H7 (cell line): ENCODE data around the gene MACF1. TPM values are rescaled to one million over a fixed set of nuclear protein-coding genes. Genes with fewer than 3 reads are reported as not detected.
"Not testable (repeated sequence)": the region's sequence is repeated elsewhere in the genome, so short reads cannot be mapped to it uniquely, and the experiment has no call there.

ENCODE experiments used
- DNase-seq: peaks from one replicate; pipeline ENCODE4 v3.0.0; 2012
- H3K27me3 ChIP-seq: 2 replicates; pipeline ENCODE4 v1.6.0; 2011; ENCODE audit warnings: mild to moderate bottlenecking, low read length; ENCODE audit not compliant: control insufficient read depth, insufficient read depth
- H3K36me3 ChIP-seq: replicated peaks from 2 replicates; pipeline ENCODE4 v1.5.1; 2011; ENCODE audit warnings: low read length; ENCODE audit not compliant: control insufficient read depth, insufficient read depth
- H3K4me3 ChIP-seq: 2 replicates; pipeline ENCODE4 v1.5.1; 2011; ENCODE audit warnings: low read depth, mild to moderate bottlenecking, control low read depth, low read length, moderate library complexity; ENCODE audit not compliant: insufficient read depth
- total RNA-seq: library from RNA; depleted of rRNA; stranded (reverse); fragments of >200 nt; shearing (Covaris generic); gene quantifications from 2 replicates; pipeline ENCODE4 v1.2.3, GENCODE V29; 2014

The MACF1 gene
- total RNA-seq, 1 experiment from 2014 or later: 102 TPM

- Histone ChIP-seq H3K27me3 (peaks cover 54% of the 10 kb centered on the region), H3K36me3 (peaks cover 12% of the 10 kb centered on the region), H3K4me3 (no peak overlapping the region)
- peak; percentile 61 for DNase-seq
Measured at GRCh38 chr1:39489567-39490239, 285.2 kb downstream of the MACF1 start.

- Histone ChIP-seq H3K4me3 (peak overlapping the region; percentile 59), H3K36me3 (peaks cover 3% of the 10 kb centered on the region), H3K27me3 (peaks cover 54% of the 10 kb centered on the region)
- DNase-seq: peak; percentile 85
Measured at GRCh38 chr1:39490596-39491145, 286.2 kb downstream of the MACF1 start.

- H3K36me3 ChIP-seq: peaks cover under 1% of the 10 kb centered on the region; the same call in 1 of the 2 replicates
- peak within 1 kb of the TSS; percentile 59 for H3K4me3 ChIP-seq
- H3K27me3 ChIP-seq: peaks cover 54% of the 10 kb centered on the region
- DNase-seq: peak; percentile 98
Measured at GRCh38 chr1:39491146-39491921, 286.8 kb downstream of the MACF1 start, which contains the start of gene BMP8A. BMP8A (plus strand) TSS chr1:39491636; CDS start chr1:39491992, 356 bp downstream.

GRCh38 chr1:39492118-39493042, 287.9 kb downstream of the MACF1 start:
- H3K27me3 ChIP-seq: peaks cover 54% of the 10 kb centered on the region
- not testable (repeated sequence) for H3K4me3 ChIP-seq, H3K36me3 ChIP-seq
- peak; percentile 50 for DNase-seq

- not testable (repeated sequence) for H3K36me3 ChIP-seq, H3K4me3 ChIP-seq
- DNase-seq: peak; percentile 28
- H3K27me3 ChIP-seq: peaks cover 54% of the 10 kb centered on the region
Measured at GRCh38 chr1:39493043-39493810, 288.7 kb downstream of the MACF1 start.

GRCh38 chr1:39494671-39495410, 290.3 kb downstream of the MACF1 start:
- no peak for DNase-seq
- H3K36me3 ChIP-seq: no peaks in the 10 kb centered on the region
- no peak overlapping the region for H3K4me3 ChIP-seq
- peaks cover 43% of the 10 kb centered on the region for H3K27me3 ChIP-seq

- not testable (repeated sequence) for H3K36me3 ChIP-seq, H3K4me3 ChIP-seq, DNase-seq
- peaks cover 27% of the 10 kb centered on the region for H3K27me3 ChIP-seq
Measured at GRCh38 chr1:39496520-39496919, 292.0 kb downstream of the MACF1 start.

- DNase-seq: no peak
- no peaks in the 10 kb centered on the region for H3K36me3 ChIP-seq
- no peak overlapping the region for H3K4me3 ChIP-seq
- H3K27me3 ChIP-seq: peaks cover 20% of the 10 kb centered on the region
Measured at GRCh38 chr1:39497585-39497984, 293.1 kb downstream of the MACF1 start.

- not testable (repeated sequence) for H3K4me3 ChIP-seq, H3K36me3 ChIP-seq, DNase-seq
- peaks cover 14% of the 10 kb centered on the region for H3K27me3 ChIP-seq
Measured at GRCh38 chr1:39498096-39498710, 293.7 kb downstream of the MACF1 start.

GRCh38 chr1:39498821-39499220, 294.3 kb downstream of the MACF1 start:
- not testable (repeated sequence) for H3K4me3 ChIP-seq, DNase-seq, H3K36me3 ChIP-seq, H3K27me3 ChIP-seq

- Histone ChIP-seq H3K4me3 (no peak overlapping the region), H3K36me3 (no peaks in the 10 kb centered on the region), H3K27me3 (peaks cover under 1% of the 10 kb centered on the region; the same call in 1 of the 2 replicates)
- no peak for DNase-seq
Measured at GRCh38 chr1:39499668-39500067, 295.2 kb downstream of the MACF1 start.

- Histone ChIP-seq H3K4me3 (no peak overlapping the region), H3K27me3 (no peaks in the 10 kb centered on the region), H3K36me3 (no peaks in the 10 kb centered on the region)
- DNase-seq: no peak
Measured at GRCh38 chr1:39500862-39501389, 296.4 kb downstream of the MACF1 start.
